Measurements from ENCODE around the gene HS3ST1.

DNA sequence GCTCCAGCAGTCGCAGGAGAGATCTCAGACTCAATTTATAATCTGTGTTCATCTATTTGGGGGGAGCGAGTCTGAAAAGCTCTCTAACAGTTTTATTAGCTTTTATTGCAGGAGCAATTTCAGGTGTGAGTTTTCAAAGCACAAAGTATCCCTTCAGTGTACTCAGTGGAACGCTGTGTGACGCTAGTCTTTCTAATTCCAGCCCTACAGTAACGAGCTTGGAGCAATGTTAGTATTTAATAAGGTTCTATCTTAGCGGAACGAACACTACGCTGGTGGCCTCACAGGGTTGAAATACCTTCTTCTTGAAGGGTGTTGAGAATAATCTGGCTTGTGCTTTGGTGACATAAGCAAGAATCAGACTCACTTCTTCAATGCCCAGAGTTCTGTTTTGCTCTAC, 8.4 kb downstream of the HS3ST1 start:
- TF ChIP-seq, protein P1, sequence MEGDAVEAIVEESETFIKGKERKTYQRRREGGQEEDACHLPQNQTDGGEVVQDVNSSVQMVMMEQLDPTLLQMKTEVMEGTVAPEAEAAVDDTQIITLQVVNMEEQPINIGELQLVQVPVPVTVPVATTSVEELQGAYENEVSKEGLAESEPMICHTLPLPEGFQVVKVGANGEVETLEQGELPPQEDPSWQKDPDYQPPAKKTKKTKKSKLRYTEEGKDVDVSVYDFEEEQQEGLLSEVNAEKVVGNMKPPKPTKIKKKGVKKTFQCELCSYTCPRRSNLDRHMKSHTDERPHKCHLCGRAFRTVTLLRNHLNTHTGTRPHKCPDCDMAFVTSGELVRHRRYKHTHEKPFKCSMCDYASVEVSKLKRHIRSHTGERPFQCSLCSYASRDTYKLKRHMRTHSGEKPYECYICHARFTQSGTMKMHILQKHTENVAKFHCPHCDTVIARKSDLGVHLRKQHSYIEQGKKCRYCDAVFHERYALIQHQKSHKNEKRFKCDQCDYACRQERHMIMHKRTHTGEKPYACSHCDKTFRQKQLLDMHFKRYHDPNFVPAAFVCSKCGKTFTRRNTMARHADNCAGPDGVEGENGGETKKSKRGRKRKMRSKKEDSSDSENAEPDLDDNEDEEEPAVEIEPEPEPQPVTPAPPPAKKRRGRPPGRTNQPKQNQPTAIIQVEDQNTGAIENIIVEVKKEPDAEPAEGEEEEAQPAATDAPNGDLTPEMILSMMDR (IDR thresholded peaks at IDR 0.05) = no peak
- no peak for TF ChIP-seq POLR2A (IDR thresholded peaks at IDR 0.05)

Data from lower leg skin (tissue), 3 donors.